A549 treated with Mapracorat at 1 μM for 4 hours (cell line): ENCODE results near the gene RNF111. TPM values are rescaled to one million over a fixed set of nuclear protein-coding genes. Genes with fewer than 3 reads are reported as not detected.

Source experiments
- total RNA-seq: library from RNA; stranded (reverse); fragments of 200-300 nt; extraction: Qiagen RNA extraction; gene quantifications from 5 replicates; pipeline ENCODE4 v1.2.3, GENCODE V29; 2022

The RNF111 gene
- 20.6 to 27.1 TPM (median 22.3 TPM) in 5 replicates for total RNA-seq

GRCh38 chr15:58987491-58988005 lies at the start of gene RNF111:
Gene RNF111 (plus strand): TSS chr15:58987663. CDS start chr15:59030823, 43,160 bp downstream.

GRCh38 chr15:59104912-59105732 lies 117.7 kb downstream of the RNF111 start, which contains the start of gene CCNB2:
Gene CCNB2 (plus strand): TSS chr15:59105146. CDS start chr15:59105269, 123 bp downstream.

Other genes starting within 250 kb of the RNF111 start
- gene ADAM10, start 238.0 kb upstream of the RNF111 start, total RNA-seq, result 84.6 to 125 TPM (median 116 TPM) in 5 replicates
- 3.6 to 6.4 TPM (median 4.9 TPM) in 5 replicates for gene MINDY2, start 216.4 kb upstream of the RNF111 start, total RNA-seq
- 63.9 to 81.7 TPM (median 69.9 TPM) in 5 replicates for gene SLTM, start 54.0 kb upstream of the RNF111 start, total RNA-seq
- 89.8 to 111 TPM (median 99.0 TPM) in 5 replicates for gene CCNB2, start 117.5 kb downstream of the RNF111 start, total RNA-seq
- not detected in 5 replicates for gene LDHAL6B, start 219.2 kb downstream of the RNF111 start, total RNA-seq